ENCODE measurements around the gene CD55.

CD55 gene

DNA sequence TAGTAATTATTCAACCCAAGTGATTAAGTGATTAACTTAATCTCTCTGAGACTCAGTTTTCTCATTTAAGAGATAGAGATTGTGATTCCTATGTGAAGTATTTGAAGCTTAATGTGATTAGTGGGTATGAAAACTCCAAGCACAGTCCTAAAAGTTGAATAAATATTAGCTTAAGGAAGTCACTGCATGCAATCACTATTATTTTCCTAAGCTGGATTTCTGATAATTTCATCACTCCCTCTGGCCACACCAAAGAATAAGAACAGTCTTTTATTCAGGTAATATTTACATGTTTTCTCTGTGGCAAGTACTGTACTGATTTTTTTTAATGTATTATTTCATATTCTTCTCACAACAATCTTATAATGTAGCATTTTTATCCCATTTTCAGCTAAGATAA is 31.1 kb downstream of the CD55 start:
- Histone ChIP-seq H3K9me3 (ENCODE audit: control insufficient read depth, insufficient read depth, low read length) (no peaks in the 10 kb centered on the region), H4K20me1 (ENCODE audit: control insufficient read depth, insufficient read depth, low read depth, low read length) (no peaks in the 10 kb centered on the region), H3K27ac (ENCODE audit: low read depth, low read length) (no peak overlapping the region), H3K4me3 (ENCODE audit: low read length) (no peak overlapping the region), H3K4me1 (ENCODE audit: control insufficient read depth, low read length) (0 out of 2 replicates have a peak, but pooled peaks cover 2% of the 10 kb centered on the region), H3K9me2 (replicated peaks; ENCODE audit: control insufficient read depth, low read length) (no peaks in the 10 kb centered on the region), H3K36me3 (ENCODE audit: control insufficient read depth, low read length) (peaks cover 48% of the 10 kb centered on the region), H3K4me2 (ENCODE audit: low read length) (no peak overlapping the region), H3F3A (ENCODE audit: control insufficient read depth, insufficient read depth) (no peaks in the 10 kb centered on the region), H3K79me2 (ENCODE audit: control insufficient read depth, low read length) (peaks cover 9% of the 10 kb centered on the region), H3K27me3 (ENCODE audit: control insufficient read depth, low read length) (no peaks in the 10 kb centered on the region)
- TF ChIP-seq, protein P1, sequence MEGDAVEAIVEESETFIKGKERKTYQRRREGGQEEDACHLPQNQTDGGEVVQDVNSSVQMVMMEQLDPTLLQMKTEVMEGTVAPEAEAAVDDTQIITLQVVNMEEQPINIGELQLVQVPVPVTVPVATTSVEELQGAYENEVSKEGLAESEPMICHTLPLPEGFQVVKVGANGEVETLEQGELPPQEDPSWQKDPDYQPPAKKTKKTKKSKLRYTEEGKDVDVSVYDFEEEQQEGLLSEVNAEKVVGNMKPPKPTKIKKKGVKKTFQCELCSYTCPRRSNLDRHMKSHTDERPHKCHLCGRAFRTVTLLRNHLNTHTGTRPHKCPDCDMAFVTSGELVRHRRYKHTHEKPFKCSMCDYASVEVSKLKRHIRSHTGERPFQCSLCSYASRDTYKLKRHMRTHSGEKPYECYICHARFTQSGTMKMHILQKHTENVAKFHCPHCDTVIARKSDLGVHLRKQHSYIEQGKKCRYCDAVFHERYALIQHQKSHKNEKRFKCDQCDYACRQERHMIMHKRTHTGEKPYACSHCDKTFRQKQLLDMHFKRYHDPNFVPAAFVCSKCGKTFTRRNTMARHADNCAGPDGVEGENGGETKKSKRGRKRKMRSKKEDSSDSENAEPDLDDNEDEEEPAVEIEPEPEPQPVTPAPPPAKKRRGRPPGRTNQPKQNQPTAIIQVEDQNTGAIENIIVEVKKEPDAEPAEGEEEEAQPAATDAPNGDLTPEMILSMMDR (IDR thresholded peaks at IDR 0.05; ENCODE audit: low read depth, low read length, poor library complexity, severe bottlenecking): no peak
- TF ChIP-seq EZH2phosphoT487 (IDR thresholded peaks at IDR 0.05; ENCODE audit: borderline replicate concordance, low read length): no peak

DNA sequence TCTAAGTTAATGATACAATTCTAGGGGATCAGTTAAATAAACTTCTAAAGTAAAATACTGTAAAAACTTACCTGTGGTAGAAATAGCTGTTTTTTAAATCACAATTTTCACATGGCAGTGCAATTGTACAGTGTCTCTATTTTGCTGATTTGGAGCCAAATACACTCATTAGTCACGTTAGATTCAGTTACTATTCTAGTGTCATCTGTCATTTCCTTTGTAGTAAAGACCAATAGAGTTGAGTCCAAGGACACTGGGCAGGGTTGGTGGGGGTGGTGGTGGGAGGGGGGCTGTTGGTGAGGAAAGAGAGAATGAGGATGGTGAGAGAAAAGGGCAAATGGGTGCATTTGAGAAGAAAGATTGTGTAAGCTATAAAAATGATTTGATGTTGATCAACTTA is 33.6 kb downstream of the CD55 start:
- no peak overlapping the region for H3K4me2 ChIP-seq (ENCODE audit: low read length)
- no peaks in the 10 kb centered on the region for H3F3A ChIP-seq (ENCODE audit: control insufficient read depth, insufficient read depth)
- 0 out of 2 replicates have a peak, but pooled peaks cover 2% of the 10 kb centered on the region for H3K4me1 ChIP-seq (ENCODE audit: control insufficient read depth, low read length)
- H3K9me3 ChIP-seq (ENCODE audit: control insufficient read depth, insufficient read depth, low read length): no peaks in the 10 kb centered on the region
- TF ChIP-seq, protein P1 (IDR thresholded peaks at IDR 0.05; ENCODE audit: low read depth, low read length, poor library complexity, severe bottlenecking): no peak
- TF ChIP-seq EZH2phosphoT487 (IDR thresholded peaks at IDR 0.05; ENCODE audit: borderline replicate concordance, low read length): no peak
- peaks cover 5% of the 10 kb centered on the region for H3K79me2 ChIP-seq (ENCODE audit: control insufficient read depth, low read length)
- H3K27ac ChIP-seq (ENCODE audit: low read depth, low read length): no peak overlapping the region
- H4K20me1 ChIP-seq (ENCODE audit: control insufficient read depth, insufficient read depth, low read depth, low read length): no peaks in the 10 kb centered on the region
- H3K4me3 ChIP-seq (ENCODE audit: low read length): no peak overlapping the region
- H3K36me3 ChIP-seq (ENCODE audit: control insufficient read depth, low read length): peaks cover 31% of the 10 kb centered on the region
- no peaks in the 10 kb centered on the region for H3K27me3 ChIP-seq (ENCODE audit: control insufficient read depth, low read length)
- H3K9me2 ChIP-seq (replicated peaks; ENCODE audit: control insufficient read depth, low read length): no peaks in the 10 kb centered on the region

- H3F3A ChIP-seq (ENCODE audit: control insufficient read depth, insufficient read depth): no peaks in the 10 kb centered on the region
- no peaks in the 10 kb centered on the region for H4K20me1 ChIP-seq (ENCODE audit: control insufficient read depth, insufficient read depth, low read depth, low read length)
- no peaks in the 10 kb centered on the region; the same call in 1 of the 2 replicates for H3K79me2 ChIP-seq (ENCODE audit: control insufficient read depth, low read length)
- no peak overlapping the region for H3K27ac ChIP-seq (ENCODE audit: low read depth, low read length)
- TF ChIP-seq, protein P1 (IDR thresholded peaks at IDR 0.05; ENCODE audit: low read depth, low read length, poor library complexity, severe bottlenecking): no peak
- TF ChIP-seq EZH2phosphoT487 (IDR thresholded peaks at IDR 0.05; ENCODE audit: borderline replicate concordance, low read length): no peak
- H3K4me2 ChIP-seq (ENCODE audit: low read length): no peak overlapping the region
- H3K4me3 ChIP-seq (ENCODE audit: low read length): no peak overlapping the region
- no peaks in the 10 kb centered on the region for H3K9me3 ChIP-seq (ENCODE audit: control insufficient read depth, insufficient read depth, low read length)
- no peaks in the 10 kb centered on the region for H3K9me2 ChIP-seq (replicated peaks; ENCODE audit: control insufficient read depth, low read length)
- H3K4me1 ChIP-seq (ENCODE audit: control insufficient read depth, low read length): 0 out of 2 replicates have a peak, but pooled peaks cover 2% of the 10 kb centered on the region
- peaks cover 29% of the 10 kb centered on the region for H3K36me3 ChIP-seq (ENCODE audit: control insufficient read depth, low read length)
- H3K27me3 ChIP-seq (ENCODE audit: control insufficient read depth, low read length): no peaks in the 10 kb centered on the region
Measured at GRCh38 chr1:207355513-207356295, 34.2 kb downstream of the CD55 start.
